Ovary (tissue), 3 donors: ENCODE results near the gene CIITA.

Experiments used
- POLR2A ChIP-seq: fragments of 450-650 bp; IDR thresholded peaks from one replicate; pipeline ENCODE4 v1.6.1; 2017; ENCODE audit warnings: antibody characterized with exemption, mild to moderate bottlenecking, moderate library complexity
- TF ChIP-seq, protein P1 (sequence below), 3 donors: fragments of 450-650 bp in 2 of 3; fragments of 200-600 bp in 1 of 3; IDR thresholded peaks; one replicate each; pipeline versions ENCODE4 v1.5.1 to v1.8.0; 2016 to 2022; ENCODE audit warnings: antibody characterized with exemption in 3 of 3, mild to moderate bottlenecking in 1 of 3
- donor health status: DM: no; HTN: no; CAD: no.

DNA sequence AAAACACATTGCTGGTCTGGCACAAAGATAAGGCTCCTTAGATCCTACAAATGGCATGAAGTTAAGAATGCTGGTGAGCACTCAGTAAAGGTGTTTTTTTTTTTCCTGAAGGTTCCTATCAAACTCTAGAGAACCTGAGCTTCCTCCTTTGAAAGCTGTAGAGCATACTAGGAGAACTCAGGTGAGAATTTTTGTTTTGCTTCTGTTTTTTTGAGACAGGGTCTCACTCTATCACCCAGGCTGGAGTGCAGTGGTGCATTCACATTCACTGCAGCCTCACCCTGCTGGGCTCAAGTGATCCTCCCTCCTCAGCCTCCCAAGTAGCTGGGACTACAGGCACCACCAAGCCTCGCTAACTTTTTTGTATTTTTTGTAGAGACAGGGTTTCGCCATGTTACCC lies 21.0 kb upstream of the CIITA start:
- no peak for TF ChIP-seq POLR2A
- TF ChIP-seq, protein P1, sequence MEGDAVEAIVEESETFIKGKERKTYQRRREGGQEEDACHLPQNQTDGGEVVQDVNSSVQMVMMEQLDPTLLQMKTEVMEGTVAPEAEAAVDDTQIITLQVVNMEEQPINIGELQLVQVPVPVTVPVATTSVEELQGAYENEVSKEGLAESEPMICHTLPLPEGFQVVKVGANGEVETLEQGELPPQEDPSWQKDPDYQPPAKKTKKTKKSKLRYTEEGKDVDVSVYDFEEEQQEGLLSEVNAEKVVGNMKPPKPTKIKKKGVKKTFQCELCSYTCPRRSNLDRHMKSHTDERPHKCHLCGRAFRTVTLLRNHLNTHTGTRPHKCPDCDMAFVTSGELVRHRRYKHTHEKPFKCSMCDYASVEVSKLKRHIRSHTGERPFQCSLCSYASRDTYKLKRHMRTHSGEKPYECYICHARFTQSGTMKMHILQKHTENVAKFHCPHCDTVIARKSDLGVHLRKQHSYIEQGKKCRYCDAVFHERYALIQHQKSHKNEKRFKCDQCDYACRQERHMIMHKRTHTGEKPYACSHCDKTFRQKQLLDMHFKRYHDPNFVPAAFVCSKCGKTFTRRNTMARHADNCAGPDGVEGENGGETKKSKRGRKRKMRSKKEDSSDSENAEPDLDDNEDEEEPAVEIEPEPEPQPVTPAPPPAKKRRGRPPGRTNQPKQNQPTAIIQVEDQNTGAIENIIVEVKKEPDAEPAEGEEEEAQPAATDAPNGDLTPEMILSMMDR (IDR thresholded peaks at IDR 0.05) = no peak
